Thoracic aorta (tissue), 2 donors: ENCODE measurements around the gene KRT81. TPM values are rescaled to one million over a fixed set of nuclear protein-coding genes. Genes with fewer than 3 reads are reported as not detected.
"Not testable (repeated sequence)": the region's sequence is repeated elsewhere in the genome, so short reads cannot be mapped to it uniquely, and the experiment has no call there.

ENCODE experiments used
- ATAC-seq: fragments of 150-250 bp; one replicate; pipeline ENCODE4 v1.8.0; 2017; ENCODE audit warnings: low read depth; ENCODE audit not compliant: insufficient number of reproducible peaks, low FRiP score
- DNase-seq: peaks from one replicate; pipeline ENCODE4 v3.0.0-alpha.2; 2020; ENCODE audit warnings: low spot score
- H3K27ac ChIP-seq, 2 donors: fragments of 200-600 bp; sonication (generic); 1 replicate in 1 of 2; 2 replicates in 1 of 2; pipeline ENCODE4 v1.5.1; 2016; ENCODE audit warnings: mild to moderate bottlenecking in 2 of 2, moderate library complexity in 2 of 2
- H3K27me3 ChIP-seq: fragments of 200-600 bp; sonication (generic); replicated peaks from 2 replicates; pipeline ENCODE4 v1.6.0; 2016; ENCODE audit warnings: mild to moderate bottlenecking; ENCODE audit not compliant: insufficient read depth
- H3K36me3 ChIP-seq: fragments of 200-600 bp; sonication (generic); one replicate; pipeline ENCODE4 v1.5.1; 2016
- H3K4me1 ChIP-seq, 2 donors: fragments of 200-600 bp; sonication (generic); 1 replicate in 1 of 2; 2 replicates in 1 of 2; pipeline versions ENCODE4 v1.5.1 to v1.6.0; 2016; ENCODE audit warnings: low read depth in 2 of 2, mild to moderate bottlenecking in 1 of 2; ENCODE audit not compliant: control insufficient read depth in 1 of 2
- H3K4me3 ChIP-seq: fragments of 200-600 bp; sonication (generic); 2 replicates; pipeline ENCODE4 v1.5.1; 2016; ENCODE audit warnings: mild to moderate bottlenecking
- H3K9me3 ChIP-seq: fragments of 200-600 bp; sonication (generic); 2 replicates; pipeline ENCODE4 v1.5.1; 2016
- CTCF ChIP-seq: fragments of 200-600 bp; sonication (generic); IDR thresholded peaks from one replicate; pipeline ENCODE4 v1.5.1; 2019; ENCODE audit warnings: antibody characterized with exemption
- total RNA-seq, 2 donors: library from RNA; depleted of rRNA; stranded (reverse); fragments of >200 nt; gene quantifications; one replicate each; pipeline versions ENCODE4 v1.1.0 to v1.2.3, GENCODE V29; 2016

The KRT81 gene
- total RNA-seq, 2 donors from 2014 or later, result 5.1 TPM; not detected in 1

DNA sequence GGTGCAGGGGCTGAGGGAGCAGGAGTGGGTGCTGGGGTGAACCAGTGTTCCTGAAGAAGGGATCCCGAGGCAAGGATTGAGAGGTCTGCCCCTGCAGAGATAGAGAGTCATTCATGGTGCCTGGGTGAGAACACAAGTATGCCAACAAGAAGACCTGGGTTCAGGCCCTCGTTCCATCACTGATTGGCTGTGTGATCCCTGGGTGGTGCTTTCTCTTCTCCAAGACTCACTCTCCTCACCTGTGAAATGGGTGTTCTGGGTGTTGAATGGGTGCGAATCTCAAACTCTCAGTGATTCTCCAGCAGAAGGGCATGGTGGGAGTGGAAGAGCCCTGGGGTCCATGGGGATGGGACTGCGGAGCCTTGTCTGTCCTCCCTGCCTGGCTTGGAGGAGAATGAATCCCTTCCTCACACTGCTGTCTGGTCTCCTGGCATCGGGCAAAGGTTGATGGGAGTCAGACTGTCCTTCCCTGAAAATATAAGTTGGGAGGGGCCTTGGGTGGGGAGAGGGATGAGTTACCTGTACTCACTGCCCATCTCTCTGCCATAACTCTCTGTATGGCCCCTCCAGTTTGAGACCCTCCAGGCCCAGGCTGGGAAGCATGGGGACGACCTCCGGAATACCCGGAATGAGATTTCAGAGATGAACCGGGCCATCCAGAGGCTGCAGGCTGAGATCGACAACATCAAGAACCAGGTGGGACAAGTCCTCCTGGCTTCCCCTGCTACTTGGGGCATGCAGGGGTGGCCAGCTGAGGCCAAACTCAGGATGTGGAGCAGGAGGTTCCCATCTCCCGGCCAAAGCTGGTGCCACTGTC lies 48.7 kb downstream of the KRT81 start:
- H3K4me1 ChIP-seq, result peaks cover 31 to 39% of the 10 kb centered on the region in 2 donors
- no peak for ATAC-seq
- H3K4me3 ChIP-seq, result no peak overlapping the region
- peak overlapping the region in 1 of 2 donors; percentile 86 for H3K27ac ChIP-seq
- no peak for TF ChIP-seq CTCF
- no peaks in the 10 kb centered on the region for H3K27me3 ChIP-seq
- DNase-seq, result no peak
- no peaks in the 10 kb centered on the region for H3K36me3 ChIP-seq
- H3K9me3 ChIP-seq, result no peaks in the 10 kb centered on the region

- no peak for TF ChIP-seq CTCF
- DNase-seq (no peak), ATAC-seq (no peak)
- H3K27ac ChIP-seq, result no peak overlapping the region
- H3K4me1 ChIP-seq, result peaks cover 20 to 26% of the 10 kb centered on the region in 2 donors
- no peaks in the 10 kb centered on the region for H3K36me3 ChIP-seq
- H3K4me3 ChIP-seq, result no peak overlapping the region
- no peaks in the 10 kb centered on the region for H3K27me3 ChIP-seq
- no peaks in the 10 kb centered on the region for H3K9me3 ChIP-seq
Observed at GRCh38 chr12:52241205-52241842, 50.0 kb downstream of the KRT81 start.

DNA sequence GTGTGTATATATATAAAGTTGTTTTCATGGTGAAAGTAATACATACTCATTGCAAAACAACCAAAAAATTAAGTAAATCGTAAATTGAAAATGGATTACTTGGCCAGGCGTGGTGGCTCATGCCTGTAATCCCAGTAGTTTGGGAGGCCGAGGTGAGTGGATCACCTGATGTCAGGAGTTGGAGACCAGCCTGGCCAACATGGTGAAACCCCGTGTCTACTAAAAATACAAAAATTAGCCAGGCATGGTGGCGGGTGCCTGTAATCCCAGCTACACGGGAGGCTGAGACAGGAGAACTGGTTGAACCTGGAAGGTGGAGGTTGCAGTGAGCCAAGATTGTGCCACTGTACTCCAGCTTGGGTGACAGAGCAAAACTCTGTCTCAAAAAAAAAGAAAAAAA lies 51.1 kb downstream of the KRT81 start:
- peaks cover 19 to 23% of the 10 kb centered on the region in 2 donors for H3K4me1 ChIP-seq
- not testable (repeated sequence) for ATAC-seq, H3K27ac ChIP-seq, H3K27me3 ChIP-seq, H3K9me3 ChIP-seq, H3K4me3 ChIP-seq, H3K36me3 ChIP-seq, DNase-seq

GRCh38 chr12:52239767-52240166 lies 51.6 kb downstream of the KRT81 start:
- Histone ChIP-seq H3K4me1 (peaks cover 18 to 22% of the 10 kb centered on the region in 2 donors), H3K4me3 (no peak overlapping the region), H3K27me3 (no peaks in the 10 kb centered on the region), H3K27ac (no peak overlapping the region), H3K9me3 (no peaks in the 10 kb centered on the region), H3K36me3 (no peaks in the 10 kb centered on the region)
- DNase-seq (no peak), ATAC-seq (no peak)
- no peak for TF ChIP-seq CTCF

DNA sequence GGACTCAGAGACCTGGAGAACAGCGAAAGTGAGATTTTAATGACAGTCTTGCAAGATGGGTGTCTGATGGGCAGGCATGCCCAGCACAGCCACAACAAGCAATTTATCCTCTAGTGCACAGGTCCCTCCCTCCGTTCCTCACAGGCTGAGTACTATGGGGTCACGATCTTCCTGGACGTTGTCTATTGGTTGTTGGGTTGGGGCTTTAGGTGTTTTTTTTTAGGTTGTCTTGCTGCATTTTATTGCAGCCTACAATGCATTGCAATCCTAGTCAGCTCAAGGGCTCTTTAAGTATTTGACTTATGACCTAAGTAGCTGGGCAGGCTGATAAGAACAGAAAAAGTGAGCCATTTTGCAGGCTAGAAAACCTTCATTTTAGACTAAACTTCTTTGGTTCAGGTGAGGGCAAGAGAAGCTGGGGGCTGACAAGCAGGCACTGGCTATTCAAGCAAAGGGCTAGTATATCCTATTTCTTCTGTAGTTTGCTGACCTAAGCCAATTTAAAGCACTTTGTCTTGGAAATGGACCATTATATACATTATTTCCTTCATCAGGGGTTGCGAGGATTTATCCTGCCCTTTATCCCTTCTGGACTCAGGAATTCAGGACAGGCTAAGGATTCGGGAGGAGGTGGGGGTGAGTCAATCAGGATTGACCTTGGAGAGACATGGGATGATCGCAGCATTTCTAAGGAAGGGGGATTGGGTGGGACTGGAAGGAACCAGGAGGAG lies 52.3 kb downstream of the KRT81 start:
- Histone ChIP-seq H3K4me1 (peaks cover 11 to 15% of the 10 kb centered on the region in 2 donors), H3K27ac (no peak overlapping the region), H3K27me3 (no peaks in the 10 kb centered on the region), H3K4me3 (no peak overlapping the region), H3K36me3 (no peaks in the 10 kb centered on the region), H3K9me3 (no peaks in the 10 kb centered on the region)
- DNase-seq (no peak), ATAC-seq (no peak)
- no peak for TF ChIP-seq CTCF
